HepG2 (cell line): Measurements from ENCODE around the gene NUDT2. TPM values are rescaled to one million over a fixed set of nuclear protein-coding genes. Genes with fewer than 3 reads are reported as not detected.

Experiments used
- CTCF ChIP-seq: sonication (generic); formaldehyde crosslinking; IDR thresholded peaks from 2 replicates; pipeline ENCODE4 v1.5.0; 2020; ENCODE audit warnings: mild to moderate bottlenecking, missing genetic modification reagents, moderate library complexity
- ETS1 ChIP-seq: sonication (generic); formaldehyde crosslinking; IDR thresholded peaks from 2 replicates; pipeline ENCODE4 v1.4.0; 2020; ENCODE audit warnings: missing genetic modification reagents
- FOSL2 ChIP-seq: sonication (generic); formaldehyde crosslinking; IDR thresholded peaks from 2 replicates; pipeline ENCODE4 v1.4.0; 2020; ENCODE audit warnings: missing genetic modification reagents
- KMT2A ChIP-seq: sonication (generic); formaldehyde crosslinking; IDR thresholded peaks from 2 replicates; pipeline ENCODE4 v1.4.0; 2020; ENCODE audit warnings: missing genetic modification reagents
- NRL ChIP-seq: sonication (generic); formaldehyde crosslinking; IDR thresholded peaks from 2 replicates; pipeline ENCODE4 v1.5.0; 2020; ENCODE audit warnings: missing genetic modification reagents, mild to moderate bottlenecking, moderate library complexity, borderline replicate concordance
- REST ChIP-seq, 2 experiments: IDR thresholded peaks; 2 replicates each; pipeline ENCODE4 v1.6.1; 2011 to 2012; ENCODE audit warnings: low read length in 2 of 2, borderline replicate concordance in 1 of 2, low read depth in 1 of 2, mild to moderate bottlenecking in 1 of 2, moderate library complexity in 1 of 2
- SMC3 ChIP-seq: IDR thresholded peaks from 2 replicates; pipeline ENCODE4 v1.6.1; 2011; ENCODE audit warnings: low read length, improper control_type of control experiment
- TMF1 ChIP-seq: sonication (generic); formaldehyde crosslinking; IDR thresholded peaks from 2 replicates; pipeline ENCODE4 v1.8.1; 2022; ENCODE audit warnings: low read depth, missing genetic modification reagents
- XRCC5 ChIP-seq: fragments of 200-400 bp; formaldehyde crosslinking; optimal IDR thresholded peaks from 2 replicates; pipeline ENCODE3; 2017; ENCODE audit warnings: mild to moderate bottlenecking, low read length
- ZBTB34 ChIP-seq: sonication (generic); formaldehyde crosslinking; IDR thresholded peaks from 2 replicates; pipeline ENCODE4 v1.8.0; 2022; ENCODE audit warnings: mild to moderate bottlenecking, missing genetic modification reagents
- ZBTB38 ChIP-seq: sonication (generic); formaldehyde crosslinking; IDR thresholded peaks from 2 replicates; pipeline ENCODE4 v1.5.1; 2020; ENCODE audit warnings: mild to moderate bottlenecking, missing genetic modification reagents
- ZNF383 ChIP-seq: sonication (generic); formaldehyde crosslinking; IDR thresholded peaks from 2 replicates; pipeline ENCODE4 v1.4.0; 2020; ENCODE audit warnings: missing genetic modification reagents, mild to moderate bottlenecking, borderline replicate concordance
- ZSCAN12 ChIP-seq: sonication (generic); formaldehyde crosslinking; IDR thresholded peaks from 2 replicates; pipeline ENCODE4 v1.9.0; 2021; ENCODE audit warnings: mild to moderate bottlenecking, missing genetic modification reagents
- polyA plus RNA-seq, 8 experiments: library from polyadenylated mRNA; depleted of rRNA in 3 of 8; stranded (reverse) in 7 of 8; unstranded in 1 of 8; fragments of >200 nt; fragmentation: Illumina TruSeq in 4 of 8; extraction: Trizol in 4 of 8; gene quantifications; 2 replicates each; pipeline versions ENCODE4 v1.2.1 to v1.2.3, GENCODE V29; 2011 to 2016; ENCODE audit warnings: low read depth in 4 of 8, missing spikeins in 1 of 8, mixed read lengths in 1 of 8; ENCODE audit not compliant: insufficient read depth in 1 of 8
- total RNA-seq, 5 experiments: library from RNA; depleted of rRNA; stranded (reverse); fragments of >200 nt; fragmentation: Illumina TruSeq; extraction: Trizol; gene quantifications; 2 replicates each; pipeline ENCODE4 v1.2.3, GENCODE V29; 2016; ENCODE audit warnings: low read depth in 1 of 5
- TF ChIP-seq, protein P1 (sequence below): sonication (generic); formaldehyde crosslinking; IDR thresholded peaks from 2 replicates; pipeline ENCODE4 v1.4.0; 2020; ENCODE audit warnings: missing genetic modification reagents, mild to moderate bottlenecking, borderline replicate concordance
- TF ChIP-seq, protein P2 (sequence below): sonication (generic); IDR thresholded peaks from 2 replicates; pipeline ENCODE4 v1.6.1; 2016; ENCODE audit warnings: low read depth, borderline replicate concordance

Gene NUDT2
- total and polyA plus RNA-seq, 2 of the 13 experiments (the other 11 are each of a cell fraction or from before 2014, with no cell fraction given) = 19.9 to 24.6 TPM

GRCh38 chr9:34380034-34380510 is 50.7 kb downstream of the NUDT2 start (continued):
- TF ChIP-seq ZBTB34 (CRISPR knock-in tag) (peak; percentile 45; the same call in 1 of the 2 replicates), CTCF (0 out of 2 replicates have a peak, but pooled peaks have one; percentile 2), TMF1 (CRISPR knock-in tag) (0 out of 2 replicates have a peak, but pooled peaks have one; percentile 7), XRCC5 (no peak), KMT2A (peak; percentile 4; the same call in 1 of the 2 replicates), ZNF383 (CRISPR knock-in tag) (no peak), NRL (0 out of 2 replicates have a peak, but pooled peaks have one; percentile 8), SMC3 (no peak), FOSL2 (CRISPR knock-in tag) (no peak), ZSCAN12 (CRISPR knock-in tag) (0 out of 2 replicates have a peak, but pooled peaks have one; percentile 33), REST (IDR thresholded peaks at IDR 0.05; ENCODE audit: borderline replicate concordance in 1 of 2, low read depth in 1 of 2, low read length in 2 of 2) (no peak), ETS1 (CRISPR knock-in tag) (no peak), ZBTB38 (CRISPR knock-in tag) (peak; percentile 91)
- TF ChIP-seq, protein P1, sequence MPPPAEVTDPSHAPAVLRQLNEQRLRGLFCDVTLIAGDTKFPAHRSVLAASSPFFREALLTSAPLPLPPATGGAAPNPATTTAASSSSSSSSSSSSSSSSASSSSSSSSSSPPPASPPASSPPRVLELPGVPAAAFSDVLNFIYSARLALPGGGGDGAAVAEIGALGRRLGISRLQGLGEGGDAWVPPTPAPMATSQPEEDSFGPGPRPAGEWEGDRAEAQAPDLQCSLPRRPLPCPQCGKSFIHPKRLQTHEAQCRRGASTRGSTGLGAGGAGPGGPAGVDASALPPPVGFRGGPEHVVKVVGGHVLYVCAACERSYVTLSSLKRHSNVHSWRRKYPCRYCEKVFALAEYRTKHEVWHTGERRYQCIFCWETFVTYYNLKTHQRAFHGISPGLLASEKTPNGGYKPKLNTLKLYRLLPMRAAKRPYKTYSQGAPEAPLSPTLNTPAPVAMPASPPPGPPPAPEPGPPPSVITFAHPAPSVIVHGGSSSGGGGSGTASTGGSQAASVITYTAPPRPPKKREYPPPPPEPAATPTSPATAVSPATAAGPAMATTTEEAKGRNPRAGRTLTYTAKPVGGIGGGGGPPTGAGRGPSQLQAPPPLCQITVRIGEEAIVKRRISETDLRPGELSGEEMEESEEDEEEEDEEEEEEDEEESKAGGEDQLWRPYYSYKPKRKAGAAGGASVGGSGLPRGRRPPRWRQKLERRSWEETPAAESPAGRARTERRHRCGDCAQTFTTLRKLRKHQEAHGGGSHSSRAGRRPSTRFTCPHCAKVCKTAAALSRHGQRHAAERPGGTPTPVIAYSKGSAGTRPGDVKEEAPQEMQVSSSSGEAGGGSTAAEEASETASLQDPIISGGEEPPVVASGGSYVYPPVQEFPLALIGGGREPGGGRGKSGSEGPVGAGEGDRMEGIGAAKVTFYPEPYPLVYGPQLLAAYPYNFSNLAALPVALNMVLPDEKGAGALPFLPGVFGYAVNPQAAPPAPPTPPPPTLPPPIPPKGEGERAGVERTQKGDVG (CRISPR knock-in tag) = peak; percentile 57; the same call in 1 of the 2 replicates
- TF ChIP-seq, protein P2, sequence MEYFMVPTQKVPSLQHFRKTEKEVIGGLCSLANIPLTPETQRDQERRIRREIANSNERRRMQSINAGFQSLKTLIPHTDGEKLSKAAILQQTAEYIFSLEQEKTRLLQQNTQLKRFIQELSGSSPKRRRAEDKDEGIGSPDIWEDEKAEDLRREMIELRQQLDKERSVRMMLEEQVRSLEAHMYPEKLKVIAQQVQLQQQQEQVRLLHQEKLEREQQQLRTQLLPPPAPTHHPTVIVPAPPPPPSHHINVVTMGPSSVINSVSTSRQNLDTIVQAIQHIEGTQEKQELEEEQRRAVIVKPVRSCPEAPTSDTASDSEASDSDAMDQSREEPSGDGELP = 0 out of 2 replicates have a peak, but pooled peaks have one; percentile 17
